ENCODE measurements around the gene RHEBL1. TPM values are rescaled to one million over a fixed set of nuclear protein-coding genes. Genes with fewer than 3 reads are reported as not detected.

The RHEBL1 gene
- total RNA-seq, 2 donors from 2014 or later: 12.7 to 19.7 TPM

- Mint-ChIP-seq H3K9me3 (no peaks in the 10 kb centered on the region), H3K27ac (peak within 1 kb of the TSS; percentile 95 to 97), H3K36me3 (peaks cover 16 to 22% of the 10 kb centered on the region in 2 donors)
- ATAC-seq (peak; percentile 79 to 83), DNase-seq (ENCODE audit: low spot score in 2 of 2) (peak; percentile 85 to 92)
Observed at GRCh38 chr12:49060237-49061156, 9.3 kb downstream of the RHEBL1 start, which contains the start of gene KMT2D. Gene KMT2D, minus strand, starts transcription at chr12:49060794. Its CDS starts 5,470 bp downstream, at chr12:49055324.

DNA sequence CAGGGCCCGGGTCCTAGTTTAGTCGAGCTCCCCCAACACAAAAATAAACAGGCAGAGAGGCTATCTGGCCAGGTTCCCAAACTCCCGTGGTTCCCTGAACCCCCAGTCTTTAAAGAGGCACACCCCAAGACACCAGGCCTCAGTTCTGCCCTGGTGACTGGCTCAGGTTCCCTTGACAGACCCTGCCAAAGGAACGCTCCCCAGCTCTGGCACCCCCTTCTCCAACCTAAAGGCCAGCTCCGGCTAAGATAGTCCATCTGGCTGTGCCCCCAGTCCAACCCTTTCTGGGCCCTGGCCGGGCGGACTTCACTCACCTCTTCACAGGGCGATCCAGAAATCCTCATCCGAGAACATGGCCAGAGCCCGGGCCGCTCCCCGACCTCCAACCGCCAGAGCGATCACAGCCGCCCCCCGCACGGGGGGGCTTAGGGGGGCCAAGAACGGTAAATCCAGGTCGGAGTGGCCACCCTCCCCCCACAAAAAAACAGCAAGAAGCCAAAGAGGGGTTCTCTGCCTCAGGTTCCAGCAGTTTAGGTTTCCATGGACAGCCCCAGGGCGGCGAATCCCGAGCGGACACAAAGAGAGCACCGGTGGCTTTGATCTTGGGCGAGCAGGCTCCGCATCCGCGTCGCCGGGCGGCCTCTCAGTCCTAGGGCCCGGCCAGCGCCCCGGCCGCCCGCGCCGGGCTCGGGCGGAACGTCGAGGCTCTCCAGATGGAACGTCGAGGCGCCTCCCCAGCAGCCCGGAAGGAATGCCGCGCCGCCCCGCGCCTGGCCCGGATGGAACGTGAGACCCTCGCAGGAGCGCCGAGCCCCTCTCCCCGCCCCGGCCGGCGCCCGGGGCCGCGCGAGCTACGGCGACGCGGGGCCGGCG, 10.2 kb downstream of the RHEBL1 start:
- peak; percentile 10 to 27 for ATAC-seq
- Mint-ChIP-seq H3K36me3 (peaks cover 16 to 28% of the 10 kb centered on the region in 2 donors), H3K9me3 (no peaks in the 10 kb centered on the region), H3K27ac (peak overlapping the region; percentile 95 to 97)
- DNase-seq (ENCODE audit: low spot score in 2 of 2): peak in 1 of 2 donors; percentile 29

GRCh38 chr12:49059045-49059298, 10.8 kb downstream of the RHEBL1 start:
- ATAC-seq: no peak
- H3K36me3 Mint-ChIP-seq: peaks cover 16 to 29% of the 10 kb centered on the region in 2 donors
- no peak for DNase-seq (ENCODE audit: low spot score in 2 of 2)
- H3K9me3 Mint-ChIP-seq: no peaks in the 10 kb centered on the region
- H3K27ac Mint-ChIP-seq: peak overlapping the region; percentile 95 to 97

- no peaks in the 10 kb centered on the region for H3K9me3 Mint-ChIP-seq
- H3K36me3 Mint-ChIP-seq: peaks cover 16 to 29% of the 10 kb centered on the region in 2 donors
- peak overlapping the region; percentile 95 to 97 for H3K27ac Mint-ChIP-seq
- ATAC-seq (no peak), DNase-seq (ENCODE audit: low spot score in 2 of 2) (no peak)
Observed at GRCh38 chr12:49058366-49059044, 11.3 kb downstream of the RHEBL1 start.

- DNase-seq (ENCODE audit: low spot score in 2 of 2) (no peak), ATAC-seq (no peak)
- Mint-ChIP-seq H3K36me3 (peaks cover 16 to 29% of the 10 kb centered on the region in 2 donors), H3K9me3 (no peaks in the 10 kb centered on the region), H3K27ac (peak overlapping the region; percentile 95 to 97)
Observed at GRCh38 chr12:49057888-49058287, 11.9 kb downstream of the RHEBL1 start.

DNA sequence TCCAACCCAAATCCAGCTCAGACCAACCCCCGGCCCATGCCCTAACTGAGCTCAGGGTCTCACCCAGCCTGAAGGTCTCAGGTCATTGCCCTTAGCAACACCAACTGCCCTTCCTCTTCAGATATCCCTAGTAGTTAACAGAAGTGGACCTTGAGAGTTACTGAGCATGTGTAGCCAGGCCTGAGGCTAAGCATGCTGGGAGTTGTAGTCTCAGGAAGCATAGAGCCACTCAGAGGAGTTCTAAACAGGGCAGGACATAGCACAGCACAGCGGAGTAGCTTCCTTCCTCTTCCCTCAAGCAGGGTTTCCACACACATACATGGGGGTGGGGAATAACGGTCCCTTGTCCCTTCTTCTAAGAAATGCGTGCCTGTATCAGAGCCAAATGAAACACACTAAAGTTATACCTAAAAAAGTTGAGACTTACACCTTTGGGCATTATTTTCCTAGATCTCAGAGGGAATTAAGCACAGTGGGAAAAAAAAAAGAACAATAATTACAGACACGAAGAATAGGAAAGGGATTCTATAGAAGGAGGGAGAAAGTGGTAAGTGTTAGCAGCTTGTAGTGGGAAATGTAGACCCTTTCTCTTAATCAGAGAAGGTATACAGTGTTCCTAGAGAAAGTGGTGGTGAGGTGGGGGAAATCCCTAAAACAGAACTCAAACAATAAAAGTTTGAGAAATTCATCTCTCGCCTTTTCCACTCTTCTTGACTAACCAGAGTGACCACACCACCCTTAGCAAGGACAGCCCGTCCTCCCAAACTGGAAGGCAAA, 13.6 kb downstream of the RHEBL1 start:
- peaks cover 25 to 38% of the 10 kb centered on the region in 2 donors for H3K36me3 Mint-ChIP-seq
- ATAC-seq: peak; percentile 50 to 71
- DNase-seq (ENCODE audit: low spot score in 2 of 2): peak in 1 of 2 donors; percentile 43
- H3K27ac Mint-ChIP-seq: peak overlapping the region; percentile 90 to 95
- no peaks in the 10 kb centered on the region for H3K9me3 Mint-ChIP-seq

DNA sequence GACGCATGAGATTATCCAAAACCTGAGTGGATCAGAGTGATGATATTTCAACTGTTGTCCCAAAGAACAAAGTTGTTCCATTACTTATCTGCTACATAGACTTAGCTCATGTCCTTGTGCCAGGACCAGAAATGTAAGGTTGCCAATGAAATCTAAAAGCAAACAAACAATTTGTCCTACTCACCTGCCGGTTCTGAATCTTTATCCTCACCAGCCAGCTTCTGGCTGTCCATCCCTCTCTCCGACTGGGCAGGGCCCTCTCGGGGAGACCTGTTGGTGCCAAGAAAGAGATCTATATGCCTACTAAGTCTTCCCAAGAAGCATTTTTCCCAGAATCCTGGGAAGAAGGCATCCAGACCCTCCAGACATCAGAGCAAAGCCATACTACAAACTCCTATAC, 14.7 kb downstream of the RHEBL1 start:
- DNase-seq (ENCODE audit: low spot score in 2 of 2) (no peak), ATAC-seq (no peak)
- H3K27ac Mint-ChIP-seq: peak overlapping the region in 1 of 2 donors; percentile 95
- peaks cover 25 to 37% of the 10 kb centered on the region in 2 donors for H3K36me3 Mint-ChIP-seq
- no peaks in the 10 kb centered on the region for H3K9me3 Mint-ChIP-seq

GRCh38 chr12:49054524-49054923, 15.3 kb downstream of the RHEBL1 start:
- ATAC-seq (no peak), DNase-seq (ENCODE audit: low spot score in 2 of 2) (no peak)
- H3K9me3 Mint-ChIP-seq: no peaks in the 10 kb centered on the region
- peaks cover 24 to 39% of the 10 kb centered on the region in 2 donors for H3K36me3 Mint-ChIP-seq
- H3K27ac Mint-ChIP-seq: peak overlapping the region in 1 of 2 donors; percentile 95

DNA sequence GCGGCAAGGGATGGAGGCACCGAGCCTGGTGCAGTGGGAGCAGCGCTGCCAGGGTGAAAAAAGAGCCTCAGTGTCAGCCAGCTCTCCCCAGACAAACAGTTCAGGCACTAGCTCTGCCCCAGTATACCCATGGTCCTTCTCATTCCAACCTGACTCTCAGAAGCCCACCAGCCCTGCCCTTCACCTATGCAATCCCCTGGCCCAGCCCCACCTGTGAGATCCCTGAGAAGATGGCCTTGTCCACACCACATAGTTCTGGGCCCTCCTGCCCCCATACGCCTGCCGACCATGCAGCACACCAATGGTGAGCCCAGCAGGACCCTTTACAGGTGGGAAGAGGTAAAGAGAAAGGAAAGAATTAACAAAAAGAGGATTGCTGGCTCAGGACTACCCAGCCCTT, 15.7 kb downstream of the RHEBL1 start:
- no peak for DNase-seq (ENCODE audit: low spot score in 2 of 2)
- no peaks in the 10 kb centered on the region for H3K9me3 Mint-ChIP-seq
- peaks cover 21 to 35% of the 10 kb centered on the region in 2 donors for H3K36me3 Mint-ChIP-seq
- peak overlapping the region in 1 of 2 donors; percentile 65 for H3K27ac Mint-ChIP-seq
- no peak for ATAC-seq

- peaks cover 23 to 38% of the 10 kb centered on the region in 2 donors for H3K36me3 Mint-ChIP-seq
- ATAC-seq (no peak), DNase-seq (ENCODE audit: low spot score in 2 of 2) (no peak)
- H3K9me3 Mint-ChIP-seq: no peaks in the 10 kb centered on the region
- H3K27ac Mint-ChIP-seq: peak overlapping the region in 1 of 2 donors; percentile 44
Observed at GRCh38 chr12:49052451-49053208, 17.1 kb downstream of the RHEBL1 start.

DNA sequence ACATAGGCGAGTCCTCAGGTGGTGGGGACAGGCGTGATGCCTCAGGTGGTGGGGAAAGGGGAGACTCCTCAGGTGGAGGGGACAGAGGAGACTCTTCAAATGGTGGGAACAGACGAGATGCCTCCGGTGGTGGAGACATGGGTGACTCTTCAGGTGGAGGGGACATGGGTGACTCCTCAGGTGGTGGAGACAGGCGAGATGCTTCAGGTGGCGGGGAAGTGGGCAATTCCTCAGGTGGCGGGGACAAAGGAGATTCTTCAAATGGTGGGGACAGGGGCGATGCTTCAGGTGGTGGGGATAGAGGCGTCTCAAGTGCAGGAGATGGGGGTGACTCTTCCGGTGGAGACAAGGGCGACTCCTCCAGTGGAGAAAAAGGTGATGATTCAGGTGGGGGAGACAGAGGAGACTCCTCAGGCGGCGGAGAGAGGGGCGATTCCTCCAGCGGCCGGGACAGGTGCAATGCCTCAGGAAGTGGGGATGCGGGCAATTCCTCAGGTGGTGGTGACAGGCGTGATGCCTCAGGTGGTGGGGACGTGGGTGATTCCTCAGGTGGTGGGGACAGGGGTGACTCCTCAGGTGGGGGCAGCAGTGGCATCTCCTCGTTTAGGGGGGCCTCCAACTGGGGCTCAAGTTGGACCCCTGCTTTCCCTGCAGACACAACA, 17.9 kb downstream of the RHEBL1 start:
- no peak for ATAC-seq
- H3K36me3 Mint-ChIP-seq: peaks cover 23 to 38% of the 10 kb centered on the region in 2 donors
- DNase-seq (ENCODE audit: low spot score in 2 of 2): no peak
- peak overlapping the region in 1 of 2 donors; percentile 44 for H3K27ac Mint-ChIP-seq
- no peaks in the 10 kb centered on the region for H3K9me3 Mint-ChIP-seq

DNA sequence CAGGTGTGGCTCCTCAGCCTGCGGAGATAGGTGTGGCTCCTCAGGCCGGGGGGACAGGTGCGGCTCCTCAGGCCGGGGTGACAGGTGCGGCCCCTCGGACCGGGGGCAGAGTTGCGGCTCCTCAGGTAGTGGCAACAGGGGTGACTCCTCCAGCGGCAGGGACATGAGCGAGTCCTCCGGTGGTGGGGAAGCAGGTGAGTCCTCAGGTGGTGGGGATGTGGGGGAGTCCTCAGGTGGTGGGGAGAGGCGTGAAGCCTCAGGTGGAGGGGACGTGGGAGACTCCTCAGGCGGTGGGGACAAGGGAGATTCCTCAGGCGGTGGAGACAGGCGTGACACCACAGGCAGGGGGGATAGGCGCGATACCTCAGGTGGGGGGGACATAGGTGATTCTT, 18.4 kb downstream of the RHEBL1 start:
- DNase-seq (ENCODE audit: low spot score in 2 of 2) (no peak), ATAC-seq (no peak)
- Mint-ChIP-seq H3K27ac (no peak overlapping the region), H3K9me3 (no peaks in the 10 kb centered on the region), H3K36me3 (peaks cover 23 to 38% of the 10 kb centered on the region in 2 donors)

- ATAC-seq (no peak), DNase-seq (ENCODE audit: low spot score in 2 of 2) (no peak)
- H3K9me3 Mint-ChIP-seq: no peaks in the 10 kb centered on the region
- peak overlapping the region in 1 of 2 donors; percentile 56 for H3K27ac Mint-ChIP-seq
- H3K36me3 Mint-ChIP-seq: peaks cover 23 to 33% of the 10 kb centered on the region in 2 donors
Observed at GRCh38 chr12:49050507-49051372, 19.0 kb downstream of the RHEBL1 start.

Measured in activated naive CD4-positive, alpha-beta T cell treated with anti-CD3 and anti-CD28 coated beads, Interleukin-2, amount 50 U/mL, for 72 hours (primary cell).